ENCODE results near the gene DIAPH2.

DNA sequence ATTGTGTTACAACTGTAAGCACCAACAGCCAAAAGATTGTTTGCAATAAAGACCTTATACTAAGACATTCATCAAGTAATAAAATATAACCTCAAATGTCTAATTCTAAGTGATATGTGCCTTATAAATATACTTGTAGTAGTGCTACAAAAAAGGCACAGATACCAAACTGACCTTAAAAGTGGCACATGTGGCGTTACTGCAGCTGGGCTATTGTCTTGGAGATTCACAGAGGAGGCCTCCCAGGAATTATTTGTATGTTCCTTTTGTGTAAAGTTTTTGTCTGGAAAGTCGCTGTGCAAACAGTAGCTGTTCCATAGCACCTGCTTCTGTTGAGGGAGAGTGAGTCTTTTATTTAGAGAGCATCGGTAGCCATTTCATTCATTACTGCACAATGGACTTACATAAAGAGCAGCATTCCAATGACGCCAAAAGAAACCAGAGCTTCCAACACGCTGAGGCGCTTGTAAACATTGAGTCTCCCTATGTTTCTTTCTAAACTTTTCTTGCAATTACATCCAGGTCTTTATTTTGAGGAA is 342.8 kb downstream of the DIAPH2 start:
- TF ChIP-seq, protein P1, sequence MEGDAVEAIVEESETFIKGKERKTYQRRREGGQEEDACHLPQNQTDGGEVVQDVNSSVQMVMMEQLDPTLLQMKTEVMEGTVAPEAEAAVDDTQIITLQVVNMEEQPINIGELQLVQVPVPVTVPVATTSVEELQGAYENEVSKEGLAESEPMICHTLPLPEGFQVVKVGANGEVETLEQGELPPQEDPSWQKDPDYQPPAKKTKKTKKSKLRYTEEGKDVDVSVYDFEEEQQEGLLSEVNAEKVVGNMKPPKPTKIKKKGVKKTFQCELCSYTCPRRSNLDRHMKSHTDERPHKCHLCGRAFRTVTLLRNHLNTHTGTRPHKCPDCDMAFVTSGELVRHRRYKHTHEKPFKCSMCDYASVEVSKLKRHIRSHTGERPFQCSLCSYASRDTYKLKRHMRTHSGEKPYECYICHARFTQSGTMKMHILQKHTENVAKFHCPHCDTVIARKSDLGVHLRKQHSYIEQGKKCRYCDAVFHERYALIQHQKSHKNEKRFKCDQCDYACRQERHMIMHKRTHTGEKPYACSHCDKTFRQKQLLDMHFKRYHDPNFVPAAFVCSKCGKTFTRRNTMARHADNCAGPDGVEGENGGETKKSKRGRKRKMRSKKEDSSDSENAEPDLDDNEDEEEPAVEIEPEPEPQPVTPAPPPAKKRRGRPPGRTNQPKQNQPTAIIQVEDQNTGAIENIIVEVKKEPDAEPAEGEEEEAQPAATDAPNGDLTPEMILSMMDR (tag by site-specific recombination; IDR thresholded peaks at IDR 0.05): no peak
- TF ChIP-seq SP2 (tag by site-specific recombination; IDR thresholded peaks at IDR 0.05) (no peak), ZNF549 (tag by site-specific recombination; IDR thresholded peaks at IDR 0.05) (no peak)

Data from HEK293 (cell line).